Measurements from ENCODE around the gene USP20. TPM values are rescaled to one million over a fixed set of nuclear protein-coding genes. Genes with fewer than 3 reads are reported as not detected.

Gene USP20
- total RNA-seq, 3 donors from 2014 or later (not counting 1 experiment from before 2014, with no cell fraction given): 66.8 to 86.1 (median 80.3) TPM

- Histone ChIP-seq H3K27ac (ENCODE audit: low read length) (no peak overlapping the region), H3K9me3 (ENCODE audit: control insufficient read depth, insufficient read depth, low read length) (no peaks in the 10 kb centered on the region), H3K36me3 (ENCODE audit: control insufficient read depth, insufficient read depth, low read length) (peaks cover 16% of the 10 kb centered on the region), H3K27me3 (ENCODE audit: control insufficient read depth, insufficient read depth, low read length) (no peaks in the 10 kb centered on the region), H3K4me1 (ENCODE audit: control insufficient read depth, insufficient read depth, low read length) (peaks cover 44% of the 10 kb centered on the region), H3K4me3 (ENCODE audit: low read length) (no peak overlapping the region)
- ATAC-seq (no peak), DNase-seq (peak in 1 of 2 donors; percentile 41)
- Mint-ChIP-seq H3K4me3 (peak overlapping the region; percentile 28), H3K4me1 (peaks cover 47 to 54% of the 10 kb centered on the region in 2 donors), H3K27me3 (ENCODE audit: low read depth in 2 of 2) (no peaks in the 10 kb centered on the region), H3K27ac (peak overlapping the region in 1 of 2 donors; percentile 44), H3K36me3 (no peaks in the 10 kb centered on the region), H3K9me3 (no peaks in the 10 kb centered on the region)
- TF ChIP-seq, protein P1, sequence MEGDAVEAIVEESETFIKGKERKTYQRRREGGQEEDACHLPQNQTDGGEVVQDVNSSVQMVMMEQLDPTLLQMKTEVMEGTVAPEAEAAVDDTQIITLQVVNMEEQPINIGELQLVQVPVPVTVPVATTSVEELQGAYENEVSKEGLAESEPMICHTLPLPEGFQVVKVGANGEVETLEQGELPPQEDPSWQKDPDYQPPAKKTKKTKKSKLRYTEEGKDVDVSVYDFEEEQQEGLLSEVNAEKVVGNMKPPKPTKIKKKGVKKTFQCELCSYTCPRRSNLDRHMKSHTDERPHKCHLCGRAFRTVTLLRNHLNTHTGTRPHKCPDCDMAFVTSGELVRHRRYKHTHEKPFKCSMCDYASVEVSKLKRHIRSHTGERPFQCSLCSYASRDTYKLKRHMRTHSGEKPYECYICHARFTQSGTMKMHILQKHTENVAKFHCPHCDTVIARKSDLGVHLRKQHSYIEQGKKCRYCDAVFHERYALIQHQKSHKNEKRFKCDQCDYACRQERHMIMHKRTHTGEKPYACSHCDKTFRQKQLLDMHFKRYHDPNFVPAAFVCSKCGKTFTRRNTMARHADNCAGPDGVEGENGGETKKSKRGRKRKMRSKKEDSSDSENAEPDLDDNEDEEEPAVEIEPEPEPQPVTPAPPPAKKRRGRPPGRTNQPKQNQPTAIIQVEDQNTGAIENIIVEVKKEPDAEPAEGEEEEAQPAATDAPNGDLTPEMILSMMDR (IDR thresholded peaks at IDR 0.05): no peak
- 89% methylated on average over 12 of the region's 12 CpGs for WGBS (ENCODE audit: insufficient coverage)
- intact Hi-C loops (cut with micrococcal nuclease): no loop called here
These were observed 3.5 kb downstream of the USP20 start for GRCh38 chr9:129838707-129839259.

DNA sequence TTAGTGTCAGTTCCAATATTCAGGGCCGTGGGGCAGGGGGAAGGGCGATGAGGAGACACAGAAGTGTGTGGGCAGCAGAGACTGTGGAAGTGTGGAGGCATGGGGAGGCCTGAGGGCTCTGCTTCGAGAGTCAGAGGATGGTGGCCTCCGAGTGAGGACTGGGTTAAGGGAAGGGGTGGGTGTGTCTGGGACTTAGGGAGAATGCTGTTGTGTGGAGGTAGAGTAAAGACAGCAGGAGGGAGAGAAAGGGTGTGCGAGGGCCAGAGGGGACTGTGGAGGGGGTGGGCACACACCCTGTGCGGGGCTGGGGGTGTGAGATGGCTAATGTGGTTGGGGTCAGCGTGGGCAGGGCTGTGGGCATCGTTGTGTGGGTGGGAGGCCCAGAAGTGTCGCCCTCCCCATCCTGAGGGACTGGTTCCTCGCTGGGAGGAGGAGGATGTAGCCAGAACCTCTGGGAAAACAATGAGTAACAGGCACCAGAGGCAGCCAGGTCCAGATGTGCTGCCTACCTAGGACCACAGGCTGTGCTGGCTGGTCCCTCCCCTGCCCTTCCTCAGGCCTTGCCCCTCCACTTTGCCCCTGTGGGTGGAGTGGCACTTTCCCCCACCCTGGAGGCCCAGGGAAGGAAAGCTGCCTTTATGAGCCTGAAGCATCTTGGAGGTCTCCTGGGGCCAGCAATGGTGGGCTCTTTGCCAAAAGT is 4.2 kb downstream of the USP20 start:
- Mint-ChIP-seq H3K4me1 (peaks cover 40 to 47% of the 10 kb centered on the region in 2 donors), H3K27ac (peak overlapping the region in 1 of 2 donors; percentile 44), H3K27me3 (ENCODE audit: low read depth in 2 of 2) (no peaks in the 10 kb centered on the region), H3K4me3 (no peak overlapping the region), H3K36me3 (no peaks in the 10 kb centered on the region), H3K9me3 (no peaks in the 10 kb centered on the region)
- DNase-seq: no peak
- no peaks in the 10 kb centered on the region for H3K9me3 ChIP-seq (ENCODE audit: control insufficient read depth, insufficient read depth, low read length)
- no peak for ATAC-seq
- intact Hi-C loops (cut with micrococcal nuclease): no loop called here
- H3K4me3 ChIP-seq (ENCODE audit: low read length): no peak overlapping the region
- 61% methylated on average over 10 of the region's 10 CpGs for WGBS (ENCODE audit: insufficient coverage)
- TF ChIP-seq, protein P1 (IDR thresholded peaks at IDR 0.05): no peak
- peaks cover 17% of the 10 kb centered on the region for H3K36me3 ChIP-seq (ENCODE audit: control insufficient read depth, insufficient read depth, low read length)
- peaks cover 39% of the 10 kb centered on the region for H3K4me1 ChIP-seq (ENCODE audit: control insufficient read depth, insufficient read depth, low read length)
- H3K27me3 ChIP-seq (ENCODE audit: control insufficient read depth, insufficient read depth, low read length): no peaks in the 10 kb centered on the region
- H3K27ac ChIP-seq (ENCODE audit: low read length): no peak overlapping the region

DNA sequence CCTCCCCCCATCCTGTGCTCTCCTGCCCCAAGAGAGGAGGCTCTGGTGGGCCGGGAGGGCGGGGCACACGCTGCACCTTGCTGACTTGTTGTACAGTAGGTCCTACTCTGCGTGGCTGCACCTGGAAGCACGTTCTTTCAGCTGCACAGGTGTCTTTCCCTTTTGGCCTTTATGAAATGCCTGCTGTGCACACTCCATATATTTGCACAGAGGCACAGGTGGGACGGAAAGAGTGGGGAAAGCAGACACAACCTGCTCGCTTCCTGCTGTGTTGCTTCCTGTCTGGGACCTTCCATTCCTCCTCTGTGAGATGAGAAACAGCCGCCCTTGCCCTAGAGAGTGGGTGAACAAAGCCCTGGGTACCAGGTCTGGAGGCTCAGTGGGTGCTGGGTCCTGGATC is 4.8 kb downstream of the USP20 start:
- peak overlapping the region; percentile 17 for H3K4me3 Mint-ChIP-seq
- DNase-seq (peak in 1 of 2 donors; percentile 52), ATAC-seq (no peak)
- H3K4me1 ChIP-seq (ENCODE audit: control insufficient read depth, insufficient read depth, low read length): peaks cover 37% of the 10 kb centered on the region
- H3K4me3 ChIP-seq (ENCODE audit: low read length): no peak overlapping the region
- H3K9me3 ChIP-seq (ENCODE audit: control insufficient read depth, insufficient read depth, low read length): no peaks in the 10 kb centered on the region
- H3K4me1 Mint-ChIP-seq: peaks cover 34 to 41% of the 10 kb centered on the region in 2 donors
- no peaks in the 10 kb centered on the region for H3K36me3 Mint-ChIP-seq
- intact Hi-C loops (cut with micrococcal nuclease): no loop called here
- H3K27me3 ChIP-seq (ENCODE audit: control insufficient read depth, insufficient read depth, low read length): no peaks in the 10 kb centered on the region
- no peak overlapping the region for H3K27ac Mint-ChIP-seq
- no peaks in the 10 kb centered on the region for H3K9me3 Mint-ChIP-seq
- H3K27me3 Mint-ChIP-seq (ENCODE audit: low read depth in 2 of 2): no peaks in the 10 kb centered on the region
- H3K27ac ChIP-seq (ENCODE audit: low read length): no peak overlapping the region
- 66% methylated on average over 8 of the region's 8 CpGs for WGBS (ENCODE audit: insufficient coverage)
- TF ChIP-seq, protein P1 (IDR thresholded peaks at IDR 0.05): no peak
- H3K36me3 ChIP-seq (ENCODE audit: control insufficient read depth, insufficient read depth, low read length): peaks cover 17% of the 10 kb centered on the region

Measured in natural killer cell (primary cell).